GM12878 (cell line): ENCODE data around the gene UPP2. TPM values are rescaled to one million over a fixed set of nuclear protein-coding genes. Genes with fewer than 3 reads are reported as not detected.

Experiments
- CEBPZ ChIP-seq: fragments of 150-350 bp; IDR thresholded peaks from 2 replicates; pipeline ENCODE4 v1.6.1; 2016; ENCODE audit warnings: low read depth, low read length
- CTCF ChIP-seq, 3 experiments: IDR thresholded peaks in 2 of 3; conservative IDR thresholded peaks in 1 of 3; 2 replicates each; pipeline ENCODE4 v1.5.1; 2011; ENCODE audit warnings: low read depth in 3 of 3, low read length in 3 of 3, mild to moderate bottlenecking in 3 of 3, control low read depth in 2 of 3, moderate library complexity in 2 of 3, inconsistent platforms in 1 of 3, mixed read lengths in 1 of 3; ENCODE audit not compliant: control insufficient read depth in 2 of 3, insufficient read depth in 1 of 3; ENCODE audit errors: extremely low read depth in 1 of 3
- EGR1 ChIP-seq, 2 experiments: IDR thresholded peaks; 1 replicate in 1 of 2; 2 replicates in 1 of 2; pipeline ENCODE4 v1.6.1; 2011 to 2012; ENCODE audit warnings: low read depth in 2 of 2, low read length in 2 of 2, borderline replicate concordance in 1 of 2, mild to moderate bottlenecking in 1 of 2, moderate library complexity in 1 of 2
- IKZF1 ChIP-seq: fragments of 450-650 bp; conservative IDR thresholded peaks from 2 replicates; pipeline ENCODE4 v1.6.1; 2017; ENCODE audit warnings: antibody characterized with exemption, mild to moderate bottlenecking
- POLR2AphosphoS2 ChIP-seq: IDR thresholded peaks from 2 replicates; pipeline ENCODE4 v1.6.1; 2011; ENCODE audit warnings: low read depth, mild to moderate bottlenecking, low read length, improper control_type of control experiment, moderate library complexity
- POLR2AphosphoS5 ChIP-seq: IDR thresholded peaks from 2 replicates; pipeline ENCODE4 v1.6.1; 2011; ENCODE audit warnings: mild to moderate bottlenecking, low read length, inconsistent platforms
- RUNX3 ChIP-seq: IDR thresholded peaks from 2 replicates; pipeline ENCODE4 v1.6.1; 2012; ENCODE audit warnings: low read length, inconsistent platforms
- ZBTB40 ChIP-seq: fragments of 450-650 bp; IDR thresholded peaks from 2 replicates; pipeline ENCODE4 v1.6.1; 2016; ENCODE audit warnings: mild to moderate bottlenecking, moderate library complexity, borderline replicate concordance
- ZNF217 ChIP-seq: fragments of 450-650 bp; IDR thresholded peaks from 2 replicates; pipeline ENCODE4 v1.6.1; 2017; ENCODE audit warnings: antibody characterized with exemption, mild to moderate bottlenecking
- polyA plus RNA-seq, 11 experiments: library from polyadenylated mRNA; depleted of rRNA in 4 of 11; unstranded in 6 of 11; stranded (reverse) in 5 of 11; fragments of >200 nt; fragmentation: Nextera tagmentation in 4 of 11; fragmentation: Illumina TruSeq in 1 of 11; extraction: Ambion mirVana in 4 of 11; extraction: Trizol in 1 of 11; gene quantifications; 1 replicate in 1 of 11; 2 replicates in 10 of 11; pipeline versions ENCODE4 v1.2.1 to v1.2.3, GENCODE V29; 2011 to 2016; ENCODE audit warnings: inconsistent platforms in 2 of 11, missing spikeins in 2 of 11, low read depth in 1 of 11
- total RNA-seq, 4 experiments: library from RNA; depleted of rRNA in 3 of 4; stranded (reverse); fragments of >200 nt in 3 of 4; fragmentation: Illumina TruSeq in 1 of 4; extraction: Trizol in 1 of 4; gene quantifications; 2 replicates each; pipeline versions ENCODE4 v1.2.1 to v1.2.3, GENCODE V29; 2013 to 2021

Gene UPP2
- total and polyA plus RNA-seq, 10 of the 15 experiments (the other 5 are each of a cell fraction or from before 2014, with no cell fraction given): not detected

GRCh38 chr2:158182676-158183295, 81.1 kb downstream of the UPP2 start (continued):
- TF ChIP-seq CEBPZ: no peak
- TF ChIP-seq ZBTB40: no peak
- no peak for TF ChIP-seq CTCF (IDR thresholded peaks at IDR 0.05 in 2 of 3, conservative IDR thresholded peaks at IDR 0.05 in 1 of 3; ENCODE audit: control insufficient read depth in 2 of 3, extremely low read depth in 1 of 3, insufficient read depth in 1 of 3, low read depth in 3 of 3, low read length in 3 of 3)
- TF ChIP-seq POLR2AphosphoS2: no peak
- TF ChIP-seq EGR1 (IDR thresholded peaks at IDR 0.05; ENCODE audit: borderline replicate concordance in 1 of 2, low read depth in 2 of 2, low read length in 2 of 2): no peak
- no peak for TF ChIP-seq RUNX3
- no peak for TF ChIP-seq ZNF217
- no peak for TF ChIP-seq POLR2AphosphoS5
- TF ChIP-seq IKZF1: no peak
